Superior temporal gyrus (tissue), 1 donor: ENCODE results near the gene ZNF710.

ENCODE experiments used
- DNase-seq: peaks from one replicate; pipeline ENCODE4 v3.0.0-alpha.2; 2016; ENCODE audit errors: extremely low spot score

Gene ZNF710

DNA sequence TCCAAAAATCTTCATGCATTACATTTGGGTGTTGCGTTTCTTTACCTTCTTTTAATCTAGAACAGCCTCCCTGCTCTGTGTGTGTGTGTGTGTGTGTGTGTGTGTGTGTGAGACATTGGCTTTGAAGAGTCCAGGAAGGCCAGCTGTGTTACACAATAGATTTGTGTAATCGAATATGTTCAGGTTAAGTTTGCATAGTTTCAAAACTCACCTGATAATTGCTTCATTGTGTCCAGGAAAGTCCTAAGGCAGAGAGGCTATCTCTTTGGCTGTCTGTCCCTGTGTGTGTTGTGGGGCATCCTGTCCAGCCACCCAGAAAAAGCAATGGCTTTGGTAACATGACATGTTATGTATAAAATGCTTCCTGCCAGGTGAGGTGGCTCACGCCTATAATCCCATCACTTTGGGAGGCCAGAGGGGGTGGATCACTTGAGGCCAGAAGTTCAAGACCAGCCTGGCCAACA lies 37.5 kb downstream of the ZNF710 start:
- no peak for DNase-seq

DNA sequence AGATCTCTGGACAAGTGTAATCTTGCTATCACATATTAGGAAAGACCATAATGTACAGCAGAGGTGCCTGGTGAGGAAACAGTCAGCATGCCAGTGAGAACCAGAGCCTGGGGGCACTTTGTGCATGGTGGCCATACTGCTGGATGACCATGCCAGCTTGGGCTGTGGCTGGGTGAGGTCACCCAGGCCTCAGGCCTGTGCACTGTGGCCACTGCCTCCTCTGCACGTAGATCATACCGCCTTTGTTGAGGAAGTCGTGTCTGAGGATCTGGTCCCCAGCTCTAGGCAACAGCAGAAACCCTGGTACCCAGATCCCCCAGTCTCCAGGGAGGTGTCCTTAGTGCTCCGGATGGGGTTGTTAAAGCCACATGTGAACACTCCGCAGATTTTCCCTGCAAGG lies 38.9 kb downstream of the ZNF710 start:
- no peak for DNase-seq

DNA sequence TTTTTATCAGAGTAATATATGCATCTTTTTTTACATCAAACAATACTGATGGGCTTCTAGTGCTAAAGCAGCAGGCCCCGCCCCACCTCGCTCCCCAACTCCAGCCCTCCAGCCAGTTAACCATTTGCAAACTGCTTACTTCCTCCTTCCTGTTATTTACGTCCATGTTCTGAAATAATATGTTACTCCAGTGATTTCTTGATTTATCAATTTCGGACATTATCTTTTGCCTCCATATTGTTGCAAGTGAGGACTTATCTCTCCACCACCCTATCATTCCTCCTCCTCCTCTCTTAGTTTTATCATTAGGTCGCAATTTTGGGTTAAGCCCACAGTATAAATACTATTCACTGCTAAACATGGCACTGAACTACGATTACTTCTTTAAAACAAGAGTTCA lies 39.5 kb downstream of the ZNF710 start:
- no peak for DNase-seq

DNA sequence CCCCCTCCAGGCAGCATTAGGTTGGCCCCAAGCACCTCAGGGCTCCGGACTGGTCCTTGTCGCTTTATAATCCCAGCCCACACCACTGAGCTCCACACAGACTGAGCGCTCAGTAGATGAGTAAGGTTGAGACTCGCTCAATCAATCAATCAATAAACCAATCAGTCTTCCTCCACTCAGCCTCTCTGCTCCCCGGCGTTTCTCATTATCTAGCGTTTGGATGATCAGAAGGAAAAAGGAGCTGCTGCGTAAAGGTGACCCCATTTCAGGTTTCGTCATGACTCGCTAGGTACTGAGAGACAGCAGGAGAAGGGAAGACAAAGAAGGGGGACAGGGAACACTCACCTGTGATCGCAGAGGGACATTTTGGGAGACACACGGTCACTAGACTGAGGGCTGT lies 41.2 kb downstream of the ZNF710 start:
- DNase-seq, result no peak

DNA sequence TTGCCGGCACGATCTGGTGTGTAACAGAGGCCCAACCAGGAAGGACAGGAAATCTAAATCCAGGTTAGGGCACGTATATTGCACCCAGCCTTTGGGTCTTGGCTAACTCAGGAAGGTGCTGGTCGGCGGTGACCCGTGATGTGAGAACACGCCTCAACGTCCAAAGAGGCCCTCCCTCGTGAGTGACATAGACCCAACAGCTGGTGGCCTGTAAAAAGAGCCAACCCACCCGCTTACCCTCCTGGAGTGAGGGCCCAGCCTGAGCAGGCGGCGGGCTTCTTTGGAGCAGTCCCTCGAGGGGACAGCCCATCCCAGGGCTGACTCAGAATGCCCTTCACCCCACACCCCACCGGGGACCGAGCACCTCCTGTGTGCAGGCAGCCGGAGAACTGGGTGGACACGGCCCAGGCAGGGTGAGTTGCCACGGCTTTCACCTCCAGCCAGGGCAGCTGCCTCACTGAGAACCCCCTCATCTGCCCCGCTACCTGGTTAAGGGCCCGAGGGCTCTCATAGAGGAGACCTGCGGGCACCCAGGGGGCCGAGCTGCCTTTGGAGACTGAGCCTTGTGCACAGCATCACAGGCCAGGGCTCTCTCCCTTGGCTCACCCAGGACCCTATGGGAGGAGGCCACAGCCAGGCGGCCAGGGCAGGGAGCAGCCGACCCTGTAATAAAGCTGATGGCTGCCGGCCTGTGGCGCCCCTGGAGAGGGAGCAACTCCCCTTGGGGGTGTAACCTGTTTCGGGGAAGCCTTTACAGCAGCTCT lies 41.8 kb downstream of the ZNF710 start:
- no peak for DNase-seq

DNA sequence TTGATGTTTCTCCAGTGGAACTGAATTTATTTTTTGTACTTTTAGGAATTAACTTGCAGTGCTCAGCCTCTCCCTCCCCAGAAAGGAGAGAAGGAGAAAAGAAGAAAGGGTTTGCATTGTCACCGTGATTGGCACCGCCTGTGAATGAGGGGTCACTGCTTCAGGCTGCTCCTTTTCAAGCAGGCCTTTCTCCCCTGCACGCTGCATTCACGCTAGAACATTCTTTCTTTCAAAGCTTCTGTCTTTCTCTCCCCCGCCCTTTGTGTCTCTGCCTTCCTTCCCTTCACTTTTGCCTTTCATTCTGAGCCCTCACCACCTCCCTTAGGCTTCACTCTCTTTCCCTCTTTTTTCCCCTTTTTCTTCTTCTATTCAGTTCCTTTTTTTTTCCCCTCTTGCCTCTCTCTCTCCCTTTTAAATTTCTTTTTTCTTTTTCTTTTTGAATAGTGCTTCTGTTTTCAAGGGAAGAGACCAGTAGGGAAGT lies 42.4 kb downstream of the ZNF710 start:
- DNase-seq, result no peak

DNA sequence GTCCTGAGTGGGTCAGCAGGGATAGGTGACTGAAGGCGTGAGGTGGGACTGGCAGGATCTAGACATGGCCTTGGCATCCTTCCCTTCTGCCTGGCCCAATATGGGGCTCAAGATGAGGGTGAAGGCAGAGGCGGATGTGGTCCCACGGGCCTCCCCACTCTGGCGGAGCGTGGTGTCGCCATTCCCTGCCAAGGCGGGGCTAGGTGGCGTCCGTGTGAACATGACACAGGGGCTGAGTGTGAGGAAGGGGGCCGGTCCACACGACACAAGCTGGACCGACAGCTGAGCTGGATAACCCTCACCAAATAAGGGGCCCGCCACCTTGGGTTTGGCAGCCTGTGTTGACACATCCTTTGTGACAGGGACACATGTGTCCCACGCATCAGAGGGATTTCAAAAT lies 43.1 kb downstream of the ZNF710 start:
- DNase-seq, result no peak

DNA sequence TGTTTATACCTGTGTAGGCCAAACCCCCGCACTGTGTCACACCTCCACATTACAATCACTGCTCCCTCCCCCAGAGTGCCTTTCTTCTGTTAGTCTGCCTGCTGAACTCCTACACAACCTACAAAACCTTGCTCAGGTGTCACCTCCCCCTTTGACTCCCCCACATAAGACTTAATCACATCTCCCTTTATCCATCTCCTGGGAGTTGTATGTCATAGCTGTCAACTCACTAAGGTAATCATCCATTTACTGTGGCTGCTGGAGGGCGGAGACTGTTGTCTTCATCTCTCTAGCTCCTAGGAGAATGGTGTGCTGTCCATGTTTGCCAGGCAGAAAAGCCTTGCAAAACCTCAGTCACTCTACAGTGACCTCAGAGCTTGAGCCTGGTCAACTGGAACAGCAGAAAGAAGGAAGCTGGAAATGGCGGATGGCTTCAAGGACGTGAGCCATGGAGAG lies 43.8 kb downstream of the ZNF710 start:
- DNase-seq, result no peak

DNA sequence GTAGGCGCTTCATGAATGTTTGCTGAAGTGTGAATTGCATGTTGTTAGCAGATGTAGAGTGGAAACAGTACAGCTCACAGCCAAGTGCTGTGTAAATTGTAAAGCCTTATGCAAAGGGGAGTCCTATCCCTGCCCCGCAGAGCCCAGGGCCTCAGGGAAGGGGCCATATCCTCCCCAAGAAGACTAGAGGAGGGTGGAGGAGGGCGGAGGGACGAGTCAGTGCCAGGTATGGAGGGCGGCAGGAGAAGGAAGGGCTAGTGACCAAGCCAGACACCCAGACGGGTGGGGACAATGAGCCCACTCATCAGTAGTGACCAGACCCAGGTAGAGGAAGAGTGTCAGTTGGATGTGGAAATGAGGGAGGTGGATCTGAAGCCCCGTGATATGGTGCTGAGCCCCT lies 45.2 kb downstream of the ZNF710 start:
- DNase-seq, result no peak

DNA sequence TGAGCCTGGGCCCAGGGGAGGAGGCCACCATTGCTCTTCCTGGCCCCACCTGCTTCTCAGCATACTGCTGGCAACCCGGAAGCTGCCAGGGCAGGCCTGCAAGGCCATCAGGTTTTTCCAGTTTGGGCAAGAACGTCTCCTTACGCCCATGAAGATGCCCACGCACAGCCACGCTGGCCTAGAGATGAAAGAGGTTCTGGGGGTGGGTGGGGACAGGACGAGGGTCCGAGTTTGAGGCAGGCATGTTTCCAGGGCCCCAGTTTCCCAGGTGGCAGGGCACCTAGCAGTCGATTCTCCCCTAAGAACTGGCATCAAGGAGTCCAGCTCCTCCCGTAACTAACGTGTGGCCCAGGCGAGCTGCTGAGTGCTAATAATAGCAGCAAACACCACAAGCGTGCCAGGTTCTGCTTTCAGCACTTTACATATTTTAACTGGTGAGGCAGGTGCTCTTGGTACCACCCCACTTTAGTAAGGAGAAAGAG lies 45.8 kb downstream of the ZNF710 start:
- no peak for DNase-seq

DNA sequence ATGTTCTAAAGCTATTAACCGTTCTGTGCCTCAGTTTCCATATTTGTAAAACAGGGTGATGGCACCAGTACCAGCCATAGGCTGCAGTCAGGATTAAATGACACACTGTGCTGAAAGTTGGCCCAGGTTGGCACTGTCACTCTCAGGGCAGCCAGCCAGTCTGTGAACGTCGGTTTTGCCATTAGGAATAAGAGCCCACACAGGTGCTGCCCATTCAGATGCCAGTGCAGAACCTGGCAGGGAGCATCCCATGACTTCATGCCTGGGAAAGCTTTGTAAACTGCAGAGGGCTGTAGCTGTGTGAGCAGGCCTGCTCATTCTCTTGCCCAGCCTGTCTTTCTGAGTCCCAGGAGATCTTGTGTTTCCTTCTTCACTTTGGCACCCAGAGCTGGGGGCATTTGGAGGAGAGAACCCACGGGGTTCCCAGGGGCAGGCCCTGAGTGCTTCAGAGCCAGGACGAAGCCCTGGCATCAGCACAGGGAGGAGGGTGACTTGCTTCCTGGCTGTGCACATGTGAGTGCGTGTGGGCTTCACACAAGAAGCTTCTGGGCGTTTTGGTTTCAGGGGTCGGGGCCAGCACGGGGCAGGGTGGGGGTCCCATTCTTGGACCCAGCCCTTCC lies 46.9 kb downstream of the ZNF710 start:
- no peak for DNase-seq

DNA sequence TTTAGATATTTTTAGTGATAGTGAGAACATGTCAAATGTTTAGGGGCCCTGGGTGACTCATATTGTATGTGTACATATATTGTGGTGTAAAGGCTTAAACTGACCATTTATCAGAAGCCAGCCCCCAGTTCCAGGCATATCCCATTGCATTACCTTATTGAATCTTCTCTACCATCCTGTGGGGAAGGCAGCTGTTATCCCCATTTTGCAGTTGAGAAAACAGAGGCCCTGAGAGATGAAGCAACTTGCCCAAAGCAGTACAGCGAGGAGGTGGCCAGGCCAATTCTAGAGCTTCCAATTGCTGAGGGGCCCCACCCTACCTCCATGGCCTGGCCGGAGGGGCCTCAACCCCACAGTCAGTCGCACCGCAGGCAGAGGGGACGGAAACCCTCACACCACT lies 47.9 kb downstream of the ZNF710 start:
- no peak for DNase-seq

DNA sequence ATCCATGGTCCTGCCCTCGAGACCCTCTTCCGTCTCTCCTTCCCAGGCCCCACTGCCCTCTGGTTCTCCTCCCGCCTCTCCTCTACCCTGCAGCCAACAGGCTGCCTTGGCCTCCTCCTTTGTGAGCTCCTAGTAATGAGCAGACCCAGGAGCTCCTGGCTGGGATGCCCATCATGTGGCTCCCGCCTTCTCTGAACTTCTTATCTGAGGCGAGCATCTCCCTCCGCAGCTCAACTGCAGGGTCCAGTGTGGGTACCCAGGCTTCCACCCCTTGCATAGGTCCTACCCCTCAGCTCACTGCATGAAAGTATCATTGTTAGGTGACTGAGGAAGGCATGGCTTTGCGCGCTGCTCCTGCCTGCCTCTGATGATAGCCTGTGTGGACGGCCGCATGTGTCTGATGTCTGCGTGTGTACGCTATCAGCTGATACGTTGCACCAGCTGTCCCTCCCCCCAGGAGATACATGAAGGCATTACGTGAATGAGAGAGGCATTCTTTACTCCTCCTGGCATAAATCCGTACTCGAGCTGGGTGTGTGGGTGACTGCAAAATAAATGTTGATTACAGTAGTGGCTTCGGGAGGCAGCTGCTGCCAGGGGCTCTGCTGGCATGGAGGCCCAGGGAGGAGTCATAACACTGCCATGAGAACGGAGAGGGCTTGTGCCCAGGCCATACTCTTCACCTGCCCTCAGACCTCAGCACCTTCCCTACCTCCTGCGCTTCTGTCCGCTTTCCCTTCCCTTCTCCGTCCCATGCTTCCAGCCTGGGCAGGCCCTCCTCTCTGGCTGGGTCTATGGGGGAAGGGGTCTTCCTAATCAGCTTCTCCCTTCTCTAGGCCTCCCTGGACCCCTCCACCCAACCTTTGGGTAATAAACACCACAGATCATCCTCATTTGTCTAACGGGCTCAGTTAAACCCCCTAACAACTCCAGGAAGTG lies 48.8 kb downstream of the ZNF710 start:
- DNase-seq, result no peak

DNA sequence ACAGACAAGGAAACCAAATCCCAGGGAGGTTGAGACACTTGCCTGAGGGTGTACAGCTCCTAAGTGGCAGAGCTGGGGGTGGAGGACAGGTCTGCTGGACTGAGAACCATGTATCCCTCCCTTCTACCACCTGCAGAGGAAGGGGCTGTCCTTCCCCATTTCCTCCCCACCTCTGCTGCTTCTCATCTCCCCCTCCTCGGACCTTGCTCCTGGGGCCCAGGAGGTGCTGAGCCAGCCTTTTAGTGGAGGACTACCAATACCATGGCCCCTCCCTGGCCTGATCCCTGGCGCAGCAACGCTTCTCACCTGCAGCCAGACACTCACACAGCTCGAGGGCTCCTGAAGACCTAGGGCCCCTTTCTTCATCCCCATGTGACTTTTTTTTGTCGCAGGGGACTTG lies 50.8 kb downstream of the ZNF710 start:
- no peak for DNase-seq

DNA sequence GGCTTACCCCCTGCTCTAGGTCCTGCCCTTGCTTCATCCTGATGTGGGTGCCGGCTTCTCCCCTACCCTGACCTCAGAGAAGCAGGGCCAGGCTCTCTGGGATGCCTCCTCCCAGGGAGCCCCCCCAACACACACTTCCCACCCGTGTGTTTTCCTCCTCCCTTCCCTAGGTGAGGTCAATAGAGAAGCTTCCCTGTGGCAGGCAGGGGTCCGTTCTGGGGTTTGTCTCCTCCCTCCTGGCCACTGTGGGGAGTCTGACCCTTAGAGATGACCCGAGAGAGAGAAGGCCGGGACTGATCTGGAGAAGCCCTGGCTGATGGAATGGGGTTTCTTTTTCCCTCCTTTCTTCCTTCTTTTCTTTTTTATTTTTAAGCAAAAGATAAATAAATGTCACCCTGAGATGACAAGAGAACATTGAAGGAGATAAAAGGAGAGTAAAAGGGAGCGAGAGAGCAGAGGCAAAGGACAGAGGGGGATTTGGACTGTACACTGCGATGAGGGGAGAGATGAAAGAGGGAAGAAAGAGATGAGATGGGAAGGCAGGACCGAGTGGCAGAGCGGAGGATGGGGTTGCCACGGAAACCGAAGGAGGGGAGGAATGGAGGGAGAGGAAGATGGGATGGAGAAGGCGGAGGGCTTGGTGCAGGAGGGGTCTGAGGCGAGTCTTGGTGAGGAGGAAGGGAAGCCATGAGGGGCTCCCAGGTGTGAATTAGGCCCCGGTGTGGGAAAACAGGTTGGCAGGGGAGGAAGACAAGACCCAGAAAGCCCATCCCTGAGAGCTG lies 52.8 kb downstream of the ZNF710 start:
- DNase-seq, result no peak

DNA sequence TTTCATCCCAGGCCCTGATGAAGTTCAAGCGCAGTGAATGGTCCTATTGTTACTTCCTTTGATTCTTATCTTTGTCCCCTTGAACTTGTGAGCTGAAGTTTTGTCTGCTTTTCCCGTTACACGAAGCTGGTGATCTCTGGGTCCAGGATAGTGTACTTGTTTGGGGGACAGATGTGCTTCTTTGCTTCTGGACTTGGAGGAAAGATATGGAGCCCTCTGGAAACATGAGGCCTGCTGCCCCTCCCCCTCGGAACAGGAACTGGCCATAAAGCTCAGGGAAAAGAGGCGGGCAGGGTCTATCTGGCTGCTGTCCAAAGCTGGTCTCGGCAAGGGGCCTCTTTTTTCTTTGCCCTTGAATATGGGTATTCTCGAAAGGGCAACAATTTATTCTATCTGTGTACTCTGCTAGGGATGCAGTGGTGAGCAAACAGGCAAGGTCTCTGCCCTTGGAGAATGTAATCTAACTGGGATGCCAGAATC lies 53.5 kb downstream of the ZNF710 start:
- no peak for DNase-seq

DNA sequence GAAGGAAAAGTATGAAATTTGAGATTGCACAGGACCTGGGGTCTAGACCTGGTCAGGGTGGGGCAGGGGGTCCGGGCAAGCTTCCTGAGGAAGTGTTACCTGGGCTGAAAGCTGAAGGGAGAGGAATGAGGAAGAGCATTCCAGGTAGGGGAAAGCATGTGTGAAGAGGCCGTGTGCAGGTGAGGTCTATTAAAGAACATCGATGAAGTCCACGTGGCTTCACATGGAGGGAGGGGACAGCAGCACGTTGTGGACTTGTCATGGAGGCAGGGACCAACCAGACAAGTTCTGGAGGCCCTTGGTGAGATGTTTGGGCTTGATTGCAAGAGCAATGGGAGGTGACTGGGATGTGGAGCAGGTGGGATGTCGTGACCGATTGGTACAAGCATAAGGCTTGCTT lies 54.1 kb downstream of the ZNF710 start:
- no peak for DNase-seq

DNA sequence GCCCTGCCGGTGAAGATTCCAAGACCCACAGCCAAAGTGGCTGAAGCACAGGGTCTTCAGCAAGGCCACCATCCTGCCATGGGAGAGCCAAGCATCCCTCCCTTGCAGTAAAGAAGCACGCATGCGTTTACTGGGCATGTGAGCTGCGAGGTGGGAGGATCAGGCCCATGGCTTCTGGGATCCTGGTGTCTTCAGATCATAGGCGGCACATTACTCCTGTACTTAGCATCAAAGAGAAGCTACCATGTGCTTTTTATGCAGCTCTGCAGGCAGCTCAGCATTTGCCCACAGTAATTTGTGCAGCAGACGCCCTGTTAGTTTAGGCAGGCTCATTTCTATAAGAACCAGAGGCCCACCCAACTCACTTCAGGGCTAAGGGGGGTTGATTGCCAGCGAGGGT lies 55.4 kb downstream of the ZNF710 start:
- no peak for DNase-seq

DNA sequence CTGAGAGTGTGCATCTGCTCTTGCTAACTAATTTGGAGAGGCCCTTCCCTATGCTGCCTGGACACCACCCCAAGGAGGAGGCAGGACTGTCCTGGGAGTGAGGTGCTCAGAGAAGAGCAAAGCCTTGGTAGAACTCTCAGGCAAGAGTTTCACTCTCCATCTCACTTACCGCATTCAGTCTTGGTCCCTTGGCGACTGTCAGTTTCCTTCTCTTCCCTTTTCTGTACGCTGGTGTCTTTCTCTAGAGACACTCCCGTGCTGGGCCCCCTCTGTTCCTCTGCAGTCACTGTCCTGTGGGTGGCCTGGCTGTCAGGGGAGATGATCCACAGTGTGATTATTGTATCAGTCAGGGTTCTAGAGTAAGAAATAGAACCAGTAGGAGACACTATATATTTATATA lies 57.2 kb downstream of the ZNF710 start:
- DNase-seq, result no peak

DNA sequence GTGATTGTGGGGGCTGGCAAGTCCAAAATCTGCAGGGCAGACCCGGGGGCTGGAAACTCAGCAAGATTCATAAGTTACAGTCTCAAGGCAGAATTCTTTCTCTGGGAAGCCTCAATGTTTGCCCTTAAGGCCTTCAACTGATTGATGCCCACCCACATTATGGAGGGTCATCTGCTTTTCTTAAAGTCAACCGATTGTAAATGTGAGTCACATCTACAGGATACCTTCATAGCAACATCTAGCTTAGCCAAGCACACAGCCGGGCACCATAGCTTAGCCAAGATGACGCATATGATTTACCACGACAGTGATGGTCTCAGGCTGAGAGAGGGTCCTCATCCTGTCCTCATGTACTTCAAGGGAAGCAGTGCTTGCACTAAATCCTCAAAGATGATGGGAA lies 57.7 kb downstream of the ZNF710 start:
- DNase-seq, result no peak
